Measurements from ENCODE around the gene VWA2.

- TF ChIP-seq CTCF (IDR thresholded peaks at IDR 0.05) (no peak), POLR2A (IDR thresholded peaks at IDR 0.05) (no peak)
Measured at GRCh38 chr10:114228156-114228555, 10.9 kb upstream of the VWA2 start.
